IMR-90 (cell line): ENCODE data around the gene PLCH2. TPM values are rescaled to one million over a fixed set of nuclear protein-coding genes. Genes with fewer than 3 reads are reported as not detected.

ENCODE experiments used
- ATAC-seq: fragments of 200-7000 bp; cut with Tn5 transposase; 2 replicates; pipeline ENCODE4 v1.9.1; 2020; ENCODE audit warnings: low read depth, mild to moderate bottlenecking, moderate library complexity
- BruUV-seq: library from RNA; stranded (reverse); fragments of 400-500 nt; replicated peaks from 2 replicates; lab custom pipeline; 2021; lab: Mats Ljungman, UMichigan
- CTCF ChIA-PET: fragments of 300-600 bp; formaldehyde crosslinking; extraction: SDS; loops from one replicate; lab custom pipeline; 2021; ENCODE audit warnings: antibody characterized with exemption; lab: Yijun Ruan, JAX
- POLR2A ChIA-PET: fragments of 300-600 bp; sonication (Branson Sonifier 250); formaldehyde crosslinking; loops from one replicate; lab custom pipeline; 2022; ENCODE audit warnings: antibody characterized with exemption; ENCODE audit not compliant: unreplicated experiment; lab: Charles Lee
- DNase-seq: peaks from one replicate; pipeline ENCODE4 v3.0.0; 2013
- H2AFZ ChIP-seq: replicated peaks from 2 replicates; pipeline ENCODE3; 2013; ENCODE audit warnings: low read length, mild to moderate bottlenecking; ENCODE audit not compliant: poor library complexity
- H2AK5ac ChIP-seq: 2 replicates; pipeline ENCODE4 v1.6.1; 2013; ENCODE audit warnings: low read depth, low read length, inconsistent platforms
- H2AK9ac ChIP-seq: replicated peaks from 2 replicates; pipeline ENCODE3; 2013; ENCODE audit warnings: mild to moderate bottlenecking, low read depth, low read length, moderate library complexity; ENCODE audit not compliant: poor library complexity
- H2BK120ac ChIP-seq: 2 replicates; pipeline ENCODE4 v1.6.1; 2013; ENCODE audit warnings: low read depth, low read length, inconsistent platforms
- H2BK15ac ChIP-seq: 3 replicates; pipeline ENCODE4 v1.6.1; 2013; ENCODE audit warnings: low read depth, low read length, inconsistent platforms
- H2BK20ac ChIP-seq: 2 replicates; pipeline ENCODE4 v1.6.1; 2013; ENCODE audit warnings: low read depth, mild to moderate bottlenecking, inconsistent platforms, low read length, moderate library complexity
- H2BK5ac ChIP-seq: 2 replicates; pipeline ENCODE4 v1.6.1; 2013; ENCODE audit warnings: mild to moderate bottlenecking, low read depth, low read length, inconsistent platforms; ENCODE audit not compliant: poor library complexity, severe bottlenecking
- H3K14ac ChIP-seq: replicated peaks from 2 replicates; pipeline ENCODE4 v1.6.1; 2013; ENCODE audit warnings: low read depth, low read length, inconsistent platforms
- H3K18ac ChIP-seq: 2 replicates; pipeline ENCODE4 v1.6.1; 2013; ENCODE audit warnings: low read depth, low read length, control low read depth
- H3K23ac ChIP-seq: 2 replicates; pipeline ENCODE4 v1.6.1; 2013; ENCODE audit warnings: low read depth, low read length, inconsistent platforms
- H3K27ac ChIP-seq: 2 replicates; pipeline ENCODE4 v1.5.1; 2013; ENCODE audit warnings: mild to moderate bottlenecking, control low read depth, low read length; ENCODE audit not compliant: insufficient read depth
- H3K27me3 ChIP-seq: 2 replicates; pipeline ENCODE4 v1.6.1; 2013; ENCODE audit warnings: low read length; ENCODE audit not compliant: control insufficient read depth, insufficient read depth
- H3K36me3 ChIP-seq: 2 replicates; pipeline ENCODE4 v1.6.1; 2013; ENCODE audit warnings: low read length, mixed read lengths; ENCODE audit not compliant: control insufficient read depth, insufficient read depth
- H3K4ac ChIP-seq: 2 replicates; pipeline ENCODE4 v1.6.1; 2013; ENCODE audit warnings: low read depth, low read length, inconsistent platforms
- H3K4me1 ChIP-seq: 2 replicates; pipeline ENCODE4 v1.6.1; 2013; ENCODE audit warnings: low read length, mixed read lengths; ENCODE audit not compliant: control insufficient read depth, insufficient read depth
- H3K4me2 ChIP-seq: 2 replicates; pipeline ENCODE4 v1.6.1; 2013; ENCODE audit warnings: low read depth, mild to moderate bottlenecking, control low read depth, low read length, moderate library complexity
- H3K4me3 ChIP-seq: 2 replicates; pipeline ENCODE4 v1.5.1; 2013; ENCODE audit warnings: low read depth, mild to moderate bottlenecking, control low read depth, low read length, moderate library complexity; ENCODE audit not compliant: insufficient read depth
- H3K56ac ChIP-seq: 2 replicates; pipeline ENCODE4 v1.6.1; 2013; ENCODE audit warnings: low read length, inconsistent platforms; ENCODE audit not compliant: insufficient read depth; ENCODE audit errors: extremely low read depth
- H3K79me1 ChIP-seq, 2 experiments: 2 replicates each; pipeline ENCODE4 v1.6.1; 2013; ENCODE audit warnings: low read length in 2 of 2, inconsistent platforms in 1 of 2, low read depth in 1 of 2
- H3K9ac ChIP-seq: 2 replicates; pipeline ENCODE4 v1.6.1; 2013; ENCODE audit warnings: low read depth, low read length, control low read depth
- H3K9me1 ChIP-seq: 2 replicates; pipeline ENCODE4 v1.6.1; 2013; ENCODE audit warnings: low read length, inconsistent platforms; ENCODE audit not compliant: insufficient read depth
- H3K9me3 ChIP-seq: 2 replicates; pipeline ENCODE4 v1.6.1; 2013; ENCODE audit warnings: low read length; ENCODE audit not compliant: control insufficient read depth, insufficient read depth
- H4K20me1 ChIP-seq: 2 replicates; pipeline ENCODE4 v1.6.1; 2013; ENCODE audit warnings: low read length, inconsistent platforms; ENCODE audit not compliant: insufficient read depth
- H4K5ac ChIP-seq: 2 replicates; pipeline ENCODE4 v1.6.1; 2013; ENCODE audit warnings: mild to moderate bottlenecking, low read depth, low read length, control low read depth
- H4K8ac ChIP-seq, 2 experiments: 2 replicates each; pipeline ENCODE4 v1.6.1; 2013; ENCODE audit warnings: low read depth in 2 of 2, low read length in 2 of 2, control low read depth in 1 of 2, inconsistent platforms in 1 of 2
- H4K91ac ChIP-seq: 2 replicates; pipeline ENCODE4 v1.6.1; 2013; ENCODE audit warnings: low read depth, low read length, inconsistent platforms; ENCODE audit not compliant: insufficient read depth
- CEBPB ChIP-seq: IDR thresholded peaks from 2 replicates; pipeline ENCODE4 v1.6.1; 2012; ENCODE audit warnings: low read depth, low read length, improper control_type of control experiment
- CHD1 ChIP-seq: IDR thresholded peaks from 2 replicates; pipeline ENCODE4 v1.6.1; 2012; ENCODE audit warnings: low read depth, low read length, improper control_type of control experiment
- CTCF ChIP-seq: conservative IDR thresholded peaks from 2 replicates; pipeline ENCODE4 v1.5.1; 2012; ENCODE audit warnings: mild to moderate bottlenecking, low read depth, low read length, improper control_type of control experiment
- ELK1 ChIP-seq: fragments of 150-350 bp; IDR thresholded peaks from 2 replicates; pipeline ENCODE4 v1.6.1; 2016; ENCODE audit warnings: low read depth, mild to moderate bottlenecking, low read length, moderate library complexity, borderline replicate concordance
- FOS ChIP-seq: fragments of 150-350 bp; IDR thresholded peaks from 2 replicates; pipeline ENCODE4 v1.6.1; 2016; ENCODE audit warnings: low read depth, low read length
- MAFK ChIP-seq: IDR thresholded peaks from 2 replicates; pipeline ENCODE4 v1.6.1; 2012; ENCODE audit warnings: low read depth, low read length, improper control_type of control experiment
- MAZ ChIP-seq: IDR thresholded peaks from 2 replicates; pipeline ENCODE4 v1.6.1; 2012; ENCODE audit warnings: low read depth, mild to moderate bottlenecking, low read length, improper control_type of control experiment, moderate library complexity, borderline replicate concordance
- MXI1 ChIP-seq: IDR thresholded peaks from 2 replicates; pipeline ENCODE4 v1.6.1; 2012; ENCODE audit warnings: low read depth, mild to moderate bottlenecking, low read length, moderate library complexity, borderline replicate concordance
- NFE2L2 ChIP-seq: fragments of 150-350 bp; IDR thresholded peaks from 2 replicates; pipeline ENCODE4 v1.6.1; 2016; ENCODE audit warnings: low read depth, mild to moderate bottlenecking, low read length
- POLR2A ChIP-seq: IDR thresholded peaks from 2 replicates; pipeline ENCODE4 v1.6.1; 2012; ENCODE audit warnings: mild to moderate bottlenecking, low read depth, low read length
- RAD21 ChIP-seq: IDR thresholded peaks from 2 replicates; pipeline ENCODE4 v1.6.1; 2012; ENCODE audit warnings: low read length, improper control_type of control experiment
- RCOR1 ChIP-seq: IDR thresholded peaks from 2 replicates; pipeline ENCODE4 v1.6.1; 2012; ENCODE audit warnings: mild to moderate bottlenecking, low read length, improper control_type of control experiment; ENCODE audit not compliant: insufficient replicate concordance
- RFX5 ChIP-seq: IDR thresholded peaks from 2 replicates; pipeline ENCODE4 v1.8.0; 2012; ENCODE audit warnings: low read depth, mild to moderate bottlenecking, low read length, moderate library complexity
- SMC3 ChIP-seq: fragments of 150-350 bp; IDR thresholded peaks from 2 replicates; pipeline ENCODE4 v1.6.1; 2016; ENCODE audit warnings: low read depth, mild to moderate bottlenecking, antibody characterized with exemption, low read length, moderate library complexity
- WGBS, 2 experiments: methylation state at CpG; one replicate each; pipeline versions ENCODE4 v1.1.5 to v1.1.7; 2013; ENCODE audit warnings: missing lambda C conversion rate in 2 of 2; ENCODE audit not compliant: insufficient read length in 1 of 2; ENCODE audit errors: extremely low coverage in 2 of 2; 5-methylcytosine and 5-hydroxymethylcytosine counted together
- dilution Hi-C: fragments of 300-500 bp; cut with HindIII; formaldehyde crosslinking; loops from one replicate; pipeline ENCODE4 v1.14.3; 2018; ENCODE audit warnings: low sequenced_read_pairs; ENCODE audit not compliant: unreplicated experiment
- in situ Hi-C: fragments of 300-500 bp; cut with MboI; formaldehyde crosslinking; loops from 3 replicates; pipeline ENCODE4 v1.14.3; 2019; ENCODE audit warnings: low sequenced_read_pairs, inconsistent platforms, mixed read lengths
- intact Hi-C: fragments of 100-400 bp; cut with micrococcal nuclease; formaldehyde crosslinking; loops from 2 replicates; pipeline ENCODE4 v1.10.0; 2022
- polyA plus RNA-seq, 3 experiments: library from polyadenylated mRNA; depleted of rRNA; stranded (reverse); fragments of >200 nt; gene quantifications; 2 replicates each; pipeline ENCODE4 v1.2.3, GENCODE V29; 2012; ENCODE audit warnings: low replicate concordance in 1 of 3
- total RNA-seq: library from RNA; depleted of rRNA; stranded (reverse); fragments of >200 nt; gene quantifications from 2 replicates; pipeline ENCODE4 v1.2.3, GENCODE V29; 2012
- TF ChIP-seq, protein P1 (sequence below): fragments of 150-350 bp; IDR thresholded peaks from 2 replicates; pipeline ENCODE4 v1.6.1; 2017; ENCODE audit warnings: mild to moderate bottlenecking, antibody characterized with exemption, low read length, low read depth

PLCH2 gene
- total and polyA plus RNA-seq, 2 of the 4 experiments (the other 2 are of a cell fraction), result 0.18 to 1.9 TPM

GRCh38 chr1:2460996-2461751 lies 14.9 kb upstream of the PLCH2 start:
- WGBS, 2 experiments, result 72% methylated on average over 2 of the region's 18 CpGs; no CpG with 5 or more reads in 1 of the 2 experiments
- no peak overlapping the region for H3K56ac ChIP-seq
- TF ChIP-seq SMC3 (no peak), MAFK (no peak), RAD21 (no peak), MAZ (no peak), CHD1 (no peak), RFX5 (no peak), NFE2L2 (no peak), POLR2A (no peak), CTCF (no peak), RCOR1 (no peak), MXI1 (no peak), ELK1 (no peak), CEBPB (no peak), FOS (no peak)
- TF ChIP-seq, protein P1, sequence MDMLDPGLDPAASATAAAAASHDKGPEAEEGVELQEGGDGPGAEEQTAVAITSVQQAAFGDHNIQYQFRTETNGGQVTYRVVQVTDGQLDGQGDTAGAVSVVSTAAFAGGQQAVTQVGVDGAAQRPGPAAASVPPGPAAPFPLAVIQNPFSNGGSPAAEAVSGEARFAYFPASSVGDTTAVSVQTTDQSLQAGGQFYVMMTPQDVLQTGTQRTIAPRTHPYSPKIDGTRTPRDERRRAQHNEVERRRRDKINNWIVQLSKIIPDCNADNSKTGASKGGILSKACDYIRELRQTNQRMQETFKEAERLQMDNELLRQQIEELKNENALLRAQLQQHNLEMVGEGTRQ, result no peak

More at GRCh38 chr1:2460996-2461751, 14.9 kb upstream of the PLCH2 start:
- DNase-seq (no peak), ATAC-seq (no peak)
- Histone ChIP-seq H2AK5ac (no peak overlapping the region), H3K4me2 (no peak overlapping the region), H3K4ac (no peak overlapping the region), H4K5ac (no peak overlapping the region), H3K9ac (no peak overlapping the region), H3K18ac (no peak overlapping the region), H3K9me1 (no peaks in the 10 kb centered on the region), H3K4me3 (no peak overlapping the region), H4K91ac (no peak overlapping the region), H3K36me3 (no peaks in the 10 kb centered on the region), H4K20me1 (no peaks in the 10 kb centered on the region), H3K79me1 (no peaks in the 10 kb centered on the region), H2BK120ac (no peak overlapping the region), H3K23ac (no peak overlapping the region), H2BK5ac (no peak overlapping the region), H2AK9ac (no peak overlapping the region), H3K9me3 (no peaks in the 10 kb centered on the region), H3K27me3 (peaks cover 31% of the 10 kb centered on the region), H2BK15ac (no peak overlapping the region), H3K4me1 (no peaks in the 10 kb centered on the region), H2AFZ (no peak overlapping the region), H3K14ac (no peak overlapping the region), H2BK20ac (no peak overlapping the region), H4K8ac (no peak overlapping the region), H3K27ac (no peak overlapping the region)
- no TSS peak for BruUV-seq
- in situ Hi-C loops, result no loop called here
- intact Hi-C loops, result no loop called here
- ChIA-PET POLR2A (no interaction called here), CTCF (no interaction called here)
- dilution Hi-C loops, result no loop called here
